Endothelial cell of umbilical vein (primary cell): Measurements from ENCODE around the gene LTO1. TPM values are rescaled to one million over a fixed set of nuclear protein-coding genes. Genes with fewer than 3 reads are reported as not detected.

Experiments used
- BruUV-seq: library from RNA; stranded (reverse); fragments of 400-500 nt; replicated peaks from 2 replicates; lab custom pipeline; 2021; lab: Mats Ljungman, UMichigan
- CTCF ChIA-PET: fragments of 300-600, 350-600 bp; sonication (Branson Sonifier 250); formaldehyde crosslinking; loops from one replicate; lab custom pipeline; 2021; ENCODE audit warnings: antibody characterized with exemption, inconsistent platforms; lab: Charles Lee
- POLR2A ChIA-PET: fragments of 300-600, 350-600 bp; sonication (Branson Sonifier 250); formaldehyde crosslinking; loops from one replicate; lab custom pipeline; 2021; ENCODE audit warnings: antibody characterized with exemption, inconsistent platforms; lab: Charles Lee
- DNase-seq: peaks from one replicate; pipeline ENCODE4 v3.0.0-alpha.2; 2011; ENCODE audit warnings: low read depth, low spot score
- FAIRE-seq: peaks from 2 replicates; lab custom pipeline; 2011; peaks lifted over from hg19 to GRCh38; lab: Jason Lieb, UNC
- H2AFZ ChIP-seq: 2 replicates; pipeline ENCODE4 v1.6.0; 2012; ENCODE audit warnings: low read depth, low read length, control low read depth, inconsistent platforms
- H3K27ac ChIP-seq: 2 replicates; pipeline ENCODE4 v1.5.1; 2011; ENCODE audit warnings: low read depth, mild to moderate bottlenecking, control low read depth, low read length, moderate library complexity; ENCODE audit not compliant: insufficient read depth
- H3K27me3 ChIP-seq, 2 experiments: 2 replicates each; pipeline versions ENCODE4 v1.6.0 to v1.6.1; 2011; ENCODE audit warnings: low read length in 2 of 2, mixed read lengths in 1 of 2; ENCODE audit not compliant: control insufficient read depth in 2 of 2, insufficient read depth in 2 of 2
- H3K36me3 ChIP-seq, 2 experiments: 2 replicates in 1 of 2; 3 replicates in 1 of 2; pipeline ENCODE4 v1.5.1; 2011; ENCODE audit warnings: low read length in 2 of 2, mild to moderate bottlenecking in 1 of 2, moderate library complexity in 1 of 2; ENCODE audit not compliant: control insufficient read depth in 2 of 2, insufficient read depth in 2 of 2; ENCODE audit errors: extremely low read depth in 1 of 2
- H3K4me1 ChIP-seq: 3 replicates; pipeline ENCODE4 v1.5.1; 2011; ENCODE audit warnings: mild to moderate bottlenecking, low read length; ENCODE audit not compliant: control insufficient read depth, insufficient read depth; ENCODE audit errors: extremely low read depth
- H3K4me2 ChIP-seq: 2 replicates; pipeline ENCODE4 v1.6.1; 2011; ENCODE audit warnings: low read length, control low read depth, mixed read lengths; ENCODE audit not compliant: insufficient read depth
- H3K4me3 ChIP-seq, 3 experiments: fragments of 200-600 bp in 1 of 3; sonication (generic), shearing (Covaris generic) in 1 of 3; replicated peaks in 1 of 3; 2 replicates each; pipeline ENCODE4 v1.5.1; 2011 to 2016; ENCODE audit warnings: control low read depth in 3 of 3, low read length in 3 of 3, mild to moderate bottlenecking in 2 of 3, inconsistent platforms in 1 of 3, low read depth in 1 of 3, moderate library complexity in 1 of 3; ENCODE audit not compliant: insufficient read depth in 1 of 3
- H3K79me2 ChIP-seq: 2 replicates; pipeline ENCODE4 v1.6.0; 2012; ENCODE audit warnings: low read length, inconsistent platforms; ENCODE audit not compliant: control insufficient read depth, insufficient read depth
- H3K9ac ChIP-seq: replicated peaks from 2 replicates; pipeline ENCODE3; 2011; ENCODE audit warnings: low read length, control low read depth; ENCODE audit not compliant: insufficient read depth; ENCODE audit errors: extremely low read depth
- H3K9me1 ChIP-seq: replicated peaks from 3 replicates; pipeline ENCODE4 v1.6.0; 2011; ENCODE audit warnings: mild to moderate bottlenecking, low read length; ENCODE audit not compliant: control insufficient read depth, insufficient read depth; ENCODE audit errors: extremely low read depth
- H3K9me3 ChIP-seq: replicated peaks from 2 replicates; pipeline ENCODE4 v1.5.1; 2012; ENCODE audit warnings: low read length, inconsistent platforms; ENCODE audit not compliant: control insufficient read depth, insufficient read depth
- H4K20me1 ChIP-seq: replicated peaks from 2 replicates; pipeline ENCODE3; 2011; ENCODE audit warnings: mild to moderate bottlenecking, low read length; ENCODE audit not compliant: control insufficient read depth, insufficient read depth; ENCODE audit errors: extremely low read depth
- CTCF ChIP-seq, 2 donors: IDR thresholded peaks; 1 replicate in 1 of 2; 2 replicates in 1 of 2; pipeline ENCODE4 v1.5.1; 2011; ENCODE audit warnings: low read length in 2 of 2, mild to moderate bottlenecking in 2 of 2, moderate library complexity in 2 of 2, control low read depth in 1 of 2, inconsistent platforms in 1 of 2, low read depth in 1 of 2; ENCODE audit not compliant: insufficient read depth in 1 of 2; ENCODE audit errors: extremely low read depth in 1 of 2
- EZH2 ChIP-seq: IDR thresholded peaks from 2 replicates; pipeline ENCODE4 v1.6.1; 2012; ENCODE audit warnings: borderline replicate concordance, low read depth, mild to moderate bottlenecking, moderate library complexity, low read length, inconsistent platforms; ENCODE audit not compliant: severe bottlenecking
- FOS ChIP-seq: IDR thresholded peaks from 2 replicates; pipeline ENCODE4 v1.6.1; 2011; ENCODE audit warnings: mild to moderate bottlenecking, low read length, moderate library complexity, borderline replicate concordance; ENCODE audit not compliant: insufficient read depth
- GATA2 ChIP-seq: IDR thresholded peaks from 2 replicates; pipeline ENCODE4 v1.7.0; 2011; ENCODE audit warnings: low read depth, mild to moderate bottlenecking, moderate library complexity, mixed read lengths, low read length; ENCODE audit not compliant: insufficient read length, insufficient read depth
- JUN ChIP-seq: IDR thresholded peaks from 2 replicates; pipeline ENCODE4 v1.6.1; 2011; ENCODE audit warnings: borderline replicate concordance, low read depth; ENCODE audit not compliant: insufficient read length, insufficient read depth
- MAX ChIP-seq: IDR thresholded peaks from 2 replicates; pipeline ENCODE4 v1.6.1; 2011; ENCODE audit not compliant: insufficient read depth, insufficient read length
- MYC ChIP-seq: IDR thresholded peaks from one replicate; pipeline ENCODE4 v1.6.1; 2011; ENCODE audit warnings: mild to moderate bottlenecking, low read depth, low read length
- POLR2A ChIP-seq: IDR thresholded peaks from 2 replicates; pipeline ENCODE4 v1.6.1; 2012; ENCODE audit warnings: low read depth, mild to moderate bottlenecking, control low read depth, low read length
- POLR2AphosphoS5 ChIP-seq: IDR thresholded peaks from 2 replicates; pipeline ENCODE4 v1.6.1; 2012; ENCODE audit warnings: low read depth, mild to moderate bottlenecking, control low read depth, low read length, moderate library complexity; ENCODE audit not compliant: insufficient read depth
- dilution Hi-C: fragments of 300-500 bp; cut with MboI; formaldehyde crosslinking; loops from one replicate; pipeline ENCODE4 v1.15.0; 2019; ENCODE audit warnings: low sequenced_read_pairs; ENCODE audit not compliant: extremely low pct_ligation_motif_present
- intact Hi-C: fragments of 100-400 bp; cut with micrococcal nuclease; formaldehyde crosslinking; loops from one replicate; pipeline ENCODE4 v1.10.0; 2022
- polyA plus RNA-seq, 4 experiments: library from polyadenylated mRNA; depleted of rRNA in 3 of 4; stranded (reverse) in 3 of 4; unstranded in 1 of 4; fragments of >200 nt; gene quantifications; 2 replicates each; pipeline versions ENCODE4 v1.2.1 to v1.2.3, GENCODE V29; 2011 to 2012; ENCODE audit warnings: missing spikeins in 1 of 4
- total RNA-seq: library from RNA; stranded (reverse); gene quantifications from 2 replicates; pipeline ENCODE4 v1.2.3, GENCODE V29; 2021

LTO1 gene
- total and polyA plus RNA-seq, 2 donors (not counting 3 experiments of a cell fraction or from before 2014, with no cell fraction given), result 26.8 to 30.9 TPM

GRCh38 chr11:69657456-69657910 is 17.7 kb downstream of the LTO1 start:
- Histone ChIP-seq H4K20me1 (no peaks in the 10 kb centered on the region), H3K9me3 (no peaks in the 10 kb centered on the region), H3K9ac (no peak overlapping the region), H3K9me1 (no peaks in the 10 kb centered on the region), H3K4me1 (peaks cover 3% of the 10 kb centered on the region), H3K27me3 (no peaks in the 10 kb centered on the region), H3K79me2 (no peaks in the 10 kb centered on the region), H3K4me2 (no peak overlapping the region), H3K36me3 (peaks cover 0 to 7% of the 10 kb centered on the region in 2 experiments), H3K27ac (no peak overlapping the region), H3K4me3 (no peak overlapping the region), H2AFZ (no peak overlapping the region)
- DNase-seq (no peak), FAIRE-seq (no peak)
- no peak for TF ChIP-seq JUN
- TF ChIP-seq POLR2AphosphoS5, result no peak
- no peak for TF ChIP-seq MAX
- TF ChIP-seq FOS, result no peak
- TF ChIP-seq MYC, result no peak
- no peak for TF ChIP-seq CTCF (IDR thresholded peaks at IDR 0.05; ENCODE audit: extremely low read depth in 1 of 2, insufficient read depth in 1 of 2, low read depth in 1 of 2, low read length in 2 of 2)
- TF ChIP-seq POLR2A, result no peak
- no peak for TF ChIP-seq GATA2
- TF ChIP-seq EZH2, result no peak
- ChIA-PET CTCF (interaction anchor here (6.1 kb wide), 1 partner anchor 13 kb away, joined by 47 read pairs; no protein-coding TSS in a partner anchor), POLR2A (no interaction called here)
- BruUV-seq, result no TSS peak
- intact Hi-C loops (loop anchor here (5.0 kb wide), 1 partner anchor 555 kb away; no protein-coding TSS in a partner anchor), dilution Hi-C loops (loop anchor here (25.0 kb wide), 1 partner anchor 545 kb away; no protein-coding TSS in a partner anchor)
